GM23338 (cell line): Measurements from ENCODE around the gene TMEM242. TPM values are rescaled to one million over a fixed set of nuclear protein-coding genes. Genes with fewer than 3 reads are reported as not detected.

Source experiments
- ATAC-seq: fragments of 200-7000 bp; cut with Tn5 transposase; 3 replicates; pipeline ENCODE4 v1.9.1; 2020
- DNase-seq: peaks from one replicate; pipeline ENCODE4 v3.0.0-alpha.2; 2015; ENCODE audit warnings: low spot score
- H2AFZ ChIP-seq: fragments of 200-600 bp; sonication (generic); 2 replicates; pipeline ENCODE4 v1.8.0; 2016; ENCODE audit warnings: antibody characterized with exemption, mild to moderate bottlenecking, moderate library complexity
- H3F3A ChIP-seq: fragments of 200-600 bp; sonication (generic); replicated peaks from 2 replicates; pipeline ENCODE4 v1.8.0; 2017; ENCODE audit warnings: antibody characterized with exemption, mixed run types, low read depth
- H3K27ac ChIP-seq: fragments of 200-600 bp; sonication (generic); 2 replicates; pipeline ENCODE4 v1.6.1; 2016; ENCODE audit warnings: low read depth
- H3K27me3 ChIP-seq: fragments of 200-600 bp; sonication (generic); 2 replicates; pipeline ENCODE4 v1.8.0; 2016; ENCODE audit warnings: mild to moderate bottlenecking, mixed run types, moderate library complexity; ENCODE audit not compliant: insufficient read depth
- H3K36me3 ChIP-seq: fragments of 200-600 bp; sonication (generic); 2 replicates; pipeline ENCODE4 v1.8.0; 2016; ENCODE audit warnings: mild to moderate bottlenecking; ENCODE audit not compliant: insufficient read depth
- H3K4me1 ChIP-seq: fragments of 200-600 bp; sonication (generic); 2 replicates; pipeline ENCODE4 v1.8.0; 2016; ENCODE audit warnings: mild to moderate bottlenecking, moderate library complexity; ENCODE audit not compliant: insufficient read depth
- H3K4me2 ChIP-seq: fragments of 200-600 bp; sonication (generic); 2 replicates; pipeline ENCODE4 v1.7.1; 2017; ENCODE audit warnings: mixed run types
- H3K4me3 ChIP-seq: fragments of 200-600 bp; sonication (generic); 2 replicates; pipeline ENCODE4 v1.6.1; 2016; ENCODE audit warnings: mixed run types
- H3K79me2 ChIP-seq: fragments of 200-600 bp; sonication (generic); replicated peaks from 2 replicates; pipeline ENCODE4 v1.8.0; 2017; ENCODE audit warnings: mild to moderate bottlenecking; ENCODE audit not compliant: insufficient read depth
- H3K9me2 ChIP-seq: fragments of 200-600 bp; sonication (generic); 2 replicates; pipeline ENCODE4 v1.8.0; 2017; ENCODE audit not compliant: insufficient read depth
- H4K20me1 ChIP-seq: fragments of 200-600 bp; sonication (generic); replicated peaks from 2 replicates; pipeline ENCODE4 v1.8.0; 2017; ENCODE audit warnings: mild to moderate bottlenecking; ENCODE audit not compliant: insufficient read depth
- H3K27ac Mint-ChIP-seq: 2 replicates; pipeline ENCODE4 v1.8.0; 2020; ENCODE audit warnings: inconsistent platforms, mild to moderate bottlenecking, moderate library complexity, mixed read lengths
- H3K27me3 Mint-ChIP-seq: 3 replicates; pipeline ENCODE4 v1.8.0; 2022; ENCODE audit warnings: low read depth, mild to moderate bottlenecking, moderate library complexity, mixed read lengths, inconsistent platforms; ENCODE audit not compliant: insufficient read depth, poor library complexity
- H3K36me3 Mint-ChIP-seq: 3 replicates; pipeline ENCODE4 v1.8.0; 2021; ENCODE audit warnings: low read depth, mild to moderate bottlenecking, inconsistent platforms, moderate library complexity, mixed read lengths
- H3K4me1 Mint-ChIP-seq: 3 replicates; pipeline ENCODE4 v1.8.0; 2020; ENCODE audit warnings: mild to moderate bottlenecking, inconsistent platforms, mixed read lengths
- H3K4me3 Mint-ChIP-seq: 3 replicates; pipeline ENCODE4 v1.8.0; 2021; ENCODE audit warnings: moderate library complexity, mild to moderate bottlenecking, inconsistent platforms, mixed read lengths
- H3K9me3 Mint-ChIP-seq: 3 replicates; pipeline ENCODE4 v1.8.0; 2020; ENCODE audit warnings: moderate library complexity, mild to moderate bottlenecking, inconsistent platforms, mixed read lengths
- CREB1 ChIP-seq: fragments of 250-450 bp; sonication (Bioruptor Pico); IDR thresholded peaks from 2 replicates; pipeline ENCODE4 v1.5.0; 2020; ENCODE audit warnings: low read depth, mild to moderate bottlenecking, moderate library complexity
- ETS1 ChIP-seq: IDR thresholded peaks from 2 replicates; pipeline ENCODE4 v1.6.1; 2016; ENCODE audit warnings: antibody characterized with exemption
- EZH2 ChIP-seq: fragments of 200-600 bp; sonication (generic); IDR thresholded peaks from one replicate; pipeline ENCODE4 v1.8.0; 2017; ENCODE audit warnings: antibody characterized with exemption, mild to moderate bottlenecking, low read depth; ENCODE audit not compliant: unreplicated experiment
- JUNB ChIP-seq: IDR thresholded peaks from one replicate; pipeline ENCODE4 v1.6.1; 2016; ENCODE audit warnings: antibody characterized with exemption; ENCODE audit not compliant: unreplicated experiment
- NANOG ChIP-seq: IDR thresholded peaks from 2 replicates; pipeline ENCODE4 v1.6.1; 2016; ENCODE audit warnings: antibody characterized with exemption, borderline replicate concordance
- POLR2AphosphoS5 ChIP-seq: IDR thresholded peaks from 2 replicates; pipeline ENCODE4 v1.6.1; 2016; ENCODE audit warnings: antibody characterized with exemption, low read depth
- ZNF114 ChIP-seq: fragments of 250-450 bp; sonication (Bioruptor Pico); IDR thresholded peaks from 2 replicates; pipeline ENCODE4 v1.5.0; 2020; ENCODE audit warnings: mild to moderate bottlenecking, moderate library complexity
- ZNF331 ChIP-seq: fragments of 250-450 bp; sonication (Bioruptor Pico); IDR thresholded peaks from 2 replicates; pipeline ENCODE4 v1.5.0; 2020; ENCODE audit warnings: low read depth, mild to moderate bottlenecking, moderate library complexity
- polyA plus RNA-seq: library from polyadenylated mRNA; unstranded; fragments of >200 nt; fragmentation: Nextera tagmentation; extraction: Ambion mirVana; gene quantifications from 2 replicates; pipeline ENCODE4 v1.2.1, GENCODE V29; 2016
- total RNA-seq: library from RNA; depleted of rRNA; stranded (reverse); fragments of >200 nt; shearing (Covaris generic); gene quantifications from 2 replicates; pipeline ENCODE4 v1.2.3, GENCODE V29; 2014
- TF ChIP-seq, protein P1 (sequence below), 2 experiments: fragments of 200-600 bp in 1 of 2; sonication (generic) in 1 of 2; conservative IDR thresholded peaks; 2 replicates each; pipeline versions ENCODE4 v1.5.1 to v1.6.1; 2016 to 2017; ENCODE audit warnings: antibody characterized with exemption in 2 of 2, low read depth in 2 of 2, mild to moderate bottlenecking in 2 of 2, moderate library complexity in 1 of 2
- TF ChIP-seq, protein P2 (sequence below): IDR thresholded peaks from one replicate; pipeline ENCODE4 v1.6.1; 2018; ENCODE audit warnings: antibody characterized with exemption; ENCODE audit not compliant: unreplicated experiment

TMEM242 gene
- total and polyA plus RNA-seq, 2 experiments from 2014 or later = 3.7 to 9.7 TPM

DNA sequence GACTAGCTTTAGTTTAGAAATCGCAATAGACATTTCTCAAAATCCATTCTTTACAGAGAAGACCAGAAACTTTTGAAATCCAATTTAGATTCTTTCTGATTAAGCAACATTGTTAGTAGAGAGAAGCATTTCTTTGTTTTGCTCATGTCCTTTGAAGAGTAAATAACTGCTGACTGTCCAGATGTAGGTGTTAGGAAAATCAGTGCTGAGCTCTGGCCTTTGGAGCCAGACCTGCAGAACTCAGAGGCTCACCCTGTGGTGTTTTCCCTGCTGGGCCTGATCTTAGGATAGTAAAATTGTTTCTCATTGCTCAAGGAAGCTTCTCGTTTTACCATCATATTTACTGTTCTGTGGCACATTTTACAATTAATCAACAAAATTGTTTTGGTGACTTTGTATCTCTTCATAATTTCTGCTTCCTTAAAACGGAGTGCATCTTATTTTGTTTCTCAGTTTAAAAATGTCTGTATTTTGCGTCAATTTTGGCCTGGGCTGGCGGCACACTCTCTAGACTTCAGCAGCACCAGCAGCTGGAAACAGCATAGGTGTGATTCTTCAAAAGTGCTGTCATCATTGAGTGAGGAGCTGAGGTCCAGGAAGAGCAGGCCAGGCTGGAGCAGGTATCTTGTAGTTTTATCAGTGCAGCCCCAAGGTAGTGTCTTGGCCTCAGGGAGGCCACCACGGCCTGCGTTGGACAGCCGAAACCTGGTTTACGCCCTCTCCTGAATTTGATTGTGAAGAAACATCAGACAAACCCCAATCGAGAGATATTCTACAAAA lies 49.4 kb upstream of the TMEM242 start:
- Histone ChIP-seq H3F3A (no peaks in the 10 kb centered on the region), H3K36me3 (no peaks in the 10 kb centered on the region), H3K4me3 (no peak overlapping the region), H3K4me2 (no peak overlapping the region), H3K4me1 (peaks cover 4% of the 10 kb centered on the region; the same call in 1 of the 2 replicates), H3K79me2 (no peaks in the 10 kb centered on the region), H2AFZ (no peak overlapping the region), H4K20me1 (no peaks in the 10 kb centered on the region; the same call in 1 of the 2 replicates), H3K9me2 (no peaks in the 10 kb centered on the region), H3K27me3 (no peaks in the 10 kb centered on the region), H3K27ac (no peak overlapping the region)
- Mint-ChIP-seq H3K4me3 (no peak overlapping the region), H3K9me3 (no peaks in the 10 kb centered on the region), H3K4me1 (peaks cover 6% of the 10 kb centered on the region), H3K36me3 (no peaks in the 10 kb centered on the region), H3K27me3 (no peaks in the 10 kb centered on the region), H3K27ac (no peak overlapping the region)
- no peak for ATAC-seq
- no peak for DNase-seq
- TF ChIP-seq NANOG = no peak
- no peak for TF ChIP-seq POLR2AphosphoS5
- TF ChIP-seq EZH2 = no peak
- TF ChIP-seq ZNF331 (CRISPR knock-in tag) = no peak
- no peak for TF ChIP-seq ZNF114 (CRISPR knock-in tag)
- no peak for TF ChIP-seq CREB1 (CRISPR knock-in tag)
- TF ChIP-seq JUNB = no peak

GRCh38 chr6:157370755-157371154 lies 47.4 kb upstream of the TMEM242 start:
- DNase-seq (no peak), ATAC-seq (no peak)
- H3K9me2 ChIP-seq = no peaks in the 10 kb centered on the region
- H3K27me3 ChIP-seq = no peaks in the 10 kb centered on the region
- no peak overlapping the region for H3K27ac Mint-ChIP-seq
- no peak overlapping the region for H3K27ac ChIP-seq
- H2AFZ ChIP-seq = no peak overlapping the region
- no peaks in the 10 kb centered on the region for H3K79me2 ChIP-seq
- H3K36me3 Mint-ChIP-seq = no peaks in the 10 kb centered on the region
- H3K4me2 ChIP-seq = no peak overlapping the region
- no peaks in the 10 kb centered on the region for H3K9me3 Mint-ChIP-seq
- H3K4me3 Mint-ChIP-seq = no peak overlapping the region
- no peaks in the 10 kb centered on the region for H3K36me3 ChIP-seq
- H3K4me3 ChIP-seq = no peak overlapping the region
- no peaks in the 10 kb centered on the region for H3K27me3 Mint-ChIP-seq
- no peaks in the 10 kb centered on the region for H3F3A ChIP-seq
- H3K4me1 ChIP-seq = peaks cover 4% of the 10 kb centered on the region; the same call in 1 of the 2 replicates
- H3K4me1 Mint-ChIP-seq = peaks cover 6% of the 10 kb centered on the region
- H4K20me1 ChIP-seq = no peaks in the 10 kb centered on the region; the same call in 1 of the 2 replicates
- no peak for TF ChIP-seq JUNB
- TF ChIP-seq NANOG = no peak
- TF ChIP-seq, protein P1, sequence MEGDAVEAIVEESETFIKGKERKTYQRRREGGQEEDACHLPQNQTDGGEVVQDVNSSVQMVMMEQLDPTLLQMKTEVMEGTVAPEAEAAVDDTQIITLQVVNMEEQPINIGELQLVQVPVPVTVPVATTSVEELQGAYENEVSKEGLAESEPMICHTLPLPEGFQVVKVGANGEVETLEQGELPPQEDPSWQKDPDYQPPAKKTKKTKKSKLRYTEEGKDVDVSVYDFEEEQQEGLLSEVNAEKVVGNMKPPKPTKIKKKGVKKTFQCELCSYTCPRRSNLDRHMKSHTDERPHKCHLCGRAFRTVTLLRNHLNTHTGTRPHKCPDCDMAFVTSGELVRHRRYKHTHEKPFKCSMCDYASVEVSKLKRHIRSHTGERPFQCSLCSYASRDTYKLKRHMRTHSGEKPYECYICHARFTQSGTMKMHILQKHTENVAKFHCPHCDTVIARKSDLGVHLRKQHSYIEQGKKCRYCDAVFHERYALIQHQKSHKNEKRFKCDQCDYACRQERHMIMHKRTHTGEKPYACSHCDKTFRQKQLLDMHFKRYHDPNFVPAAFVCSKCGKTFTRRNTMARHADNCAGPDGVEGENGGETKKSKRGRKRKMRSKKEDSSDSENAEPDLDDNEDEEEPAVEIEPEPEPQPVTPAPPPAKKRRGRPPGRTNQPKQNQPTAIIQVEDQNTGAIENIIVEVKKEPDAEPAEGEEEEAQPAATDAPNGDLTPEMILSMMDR (conservative IDR thresholded peaks at IDR 0.05; ENCODE audit: low read depth in 2 of 2) = no peak
- TF ChIP-seq CREB1 (CRISPR knock-in tag) = no peak
- no peak for TF ChIP-seq ZNF114 (CRISPR knock-in tag)
- no peak for TF ChIP-seq ETS1
- TF ChIP-seq, protein P2, sequence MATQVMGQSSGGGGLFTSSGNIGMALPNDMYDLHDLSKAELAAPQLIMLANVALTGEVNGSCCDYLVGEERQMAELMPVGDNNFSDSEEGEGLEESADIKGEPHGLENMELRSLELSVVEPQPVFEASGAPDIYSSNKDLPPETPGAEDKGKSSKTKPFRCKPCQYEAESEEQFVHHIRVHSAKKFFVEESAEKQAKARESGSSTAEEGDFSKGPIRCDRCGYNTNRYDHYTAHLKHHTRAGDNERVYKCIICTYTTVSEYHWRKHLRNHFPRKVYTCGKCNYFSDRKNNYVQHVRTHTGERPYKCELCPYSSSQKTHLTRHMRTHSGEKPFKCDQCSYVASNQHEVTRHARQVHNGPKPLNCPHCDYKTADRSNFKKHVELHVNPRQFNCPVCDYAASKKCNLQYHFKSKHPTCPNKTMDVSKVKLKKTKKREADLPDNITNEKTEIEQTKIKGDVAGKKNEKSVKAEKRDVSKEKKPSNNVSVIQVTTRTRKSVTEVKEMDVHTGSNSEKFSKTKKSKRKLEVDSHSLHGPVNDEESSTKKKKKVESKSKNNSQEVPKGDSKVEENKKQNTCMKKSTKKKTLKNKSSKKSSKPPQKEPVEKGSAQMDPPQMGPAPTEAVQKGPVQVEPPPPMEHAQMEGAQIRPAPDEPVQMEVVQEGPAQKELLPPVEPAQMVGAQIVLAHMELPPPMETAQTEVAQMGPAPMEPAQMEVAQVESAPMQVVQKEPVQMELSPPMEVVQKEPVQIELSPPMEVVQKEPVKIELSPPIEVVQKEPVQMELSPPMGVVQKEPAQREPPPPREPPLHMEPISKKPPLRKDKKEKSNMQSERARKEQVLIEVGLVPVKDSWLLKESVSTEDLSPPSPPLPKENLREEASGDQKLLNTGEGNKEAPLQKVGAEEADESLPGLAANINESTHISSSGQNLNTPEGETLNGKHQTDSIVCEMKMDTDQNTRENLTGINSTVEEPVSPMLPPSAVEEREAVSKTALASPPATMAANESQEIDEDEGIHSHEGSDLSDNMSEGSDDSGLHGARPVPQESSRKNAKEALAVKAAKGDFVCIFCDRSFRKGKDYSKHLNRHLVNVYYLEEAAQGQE = no peak
- TF ChIP-seq POLR2AphosphoS5 = no peak
